ENCODE data around the gene RILPL1.

RILPL1 gene

GRCh38 chr12:123529686-123530085, 3.8 kb downstream of the RILPL1 start:
- no peaks in the 10 kb centered on the region for H3K9me3 ChIP-seq (ENCODE audit: insufficient read depth, low read length)
- DNase-seq (ENCODE audit: low read depth, low spot score): no peak
- TF ChIP-seq YY1 (IDR thresholded peaks at IDR 0.05; ENCODE audit: insufficient read depth, insufficient read length) (no peak), ZNF274 (IDR thresholded peaks at IDR 0.05; ENCODE audit: low read depth, low read length) (no peak), SUZ12 (IDR thresholded peaks at IDR 0.05; ENCODE audit: extremely low read depth, insufficient read depth, insufficient read length) (no peak)
- peaks cover 42% of the 10 kb centered on the region for H3K36me3 ChIP-seq (ENCODE audit: insufficient read depth, insufficient read length, low read length)
- peaks cover 5% of the 10 kb centered on the region for H3K4me1 ChIP-seq (ENCODE audit: insufficient read depth, insufficient read length)
- H3K9ac ChIP-seq (ENCODE audit: insufficient read length, low read depth): no peak overlapping the region
- no peak overlapping the region for H3K4me3 ChIP-seq (ENCODE audit: insufficient read length, low read depth)
- no peaks in the 10 kb centered on the region for H3K27me3 ChIP-seq (ENCODE audit: insufficient read depth, insufficient read length)

GRCh38 chr12:123528858-123529257, 4.7 kb downstream of the RILPL1 start:
- no peaks in the 10 kb centered on the region for H3K27me3 ChIP-seq (ENCODE audit: insufficient read depth, insufficient read length)
- peak overlapping the region; percentile 23 for H3K9ac ChIP-seq (ENCODE audit: insufficient read length, low read depth)
- no peak for TF ChIP-seq SUZ12 (IDR thresholded peaks at IDR 0.05; ENCODE audit: extremely low read depth, insufficient read depth, insufficient read length)
- TF ChIP-seq YY1 (IDR thresholded peaks at IDR 0.05; ENCODE audit: insufficient read depth, insufficient read length): no peak
- no peak for TF ChIP-seq ZNF274 (IDR thresholded peaks at IDR 0.05; ENCODE audit: low read depth, low read length)
- no peak for DNase-seq (ENCODE audit: low read depth, low spot score)
- H3K4me1 ChIP-seq (ENCODE audit: insufficient read depth, insufficient read length): peaks cover 5% of the 10 kb centered on the region
- H3K4me3 ChIP-seq (ENCODE audit: insufficient read length, low read depth): no peak overlapping the region
- H3K9me3 ChIP-seq (ENCODE audit: insufficient read depth, low read length): no peaks in the 10 kb centered on the region
- peaks cover 50% of the 10 kb centered on the region for H3K36me3 ChIP-seq (ENCODE audit: insufficient read depth, insufficient read length, low read length)

- Histone ChIP-seq H3K4me3 (ENCODE audit: insufficient read length, low read depth) (no peak overlapping the region), H3K36me3 (ENCODE audit: insufficient read depth, insufficient read length, low read length) (peaks cover 66% of the 10 kb centered on the region), H3K9me3 (ENCODE audit: insufficient read depth, low read length) (no peaks in the 10 kb centered on the region), H3K9ac (ENCODE audit: insufficient read length, low read depth) (peak overlapping the region; percentile 36), H3K27me3 (ENCODE audit: insufficient read depth, insufficient read length) (no peaks in the 10 kb centered on the region), H3K4me1 (ENCODE audit: insufficient read depth, insufficient read length) (peaks cover under 1% of the 10 kb centered on the region)
- no peak for DNase-seq (ENCODE audit: low read depth, low spot score)
- TF ChIP-seq YY1 (IDR thresholded peaks at IDR 0.05; ENCODE audit: insufficient read depth, insufficient read length): no peak
- no peak for TF ChIP-seq ZNF274 (IDR thresholded peaks at IDR 0.05; ENCODE audit: low read depth, low read length)
- TF ChIP-seq SUZ12 (IDR thresholded peaks at IDR 0.05; ENCODE audit: extremely low read depth, insufficient read depth, insufficient read length): no peak
These were observed 6.9 kb downstream of the RILPL1 start for GRCh38 chr12:123526542-123527080.

- peaks cover 66% of the 10 kb centered on the region for H3K36me3 ChIP-seq (ENCODE audit: insufficient read depth, insufficient read length, low read length)
- TF ChIP-seq ZNF274 (IDR thresholded peaks at IDR 0.05; ENCODE audit: low read depth, low read length) (no peak), SUZ12 (IDR thresholded peaks at IDR 0.05; ENCODE audit: extremely low read depth, insufficient read depth, insufficient read length) (no peak), YY1 (IDR thresholded peaks at IDR 0.05; ENCODE audit: insufficient read depth, insufficient read length) (no peak)
- DNase-seq (ENCODE audit: low read depth, low spot score): no peak
- H3K27me3 ChIP-seq (ENCODE audit: insufficient read depth, insufficient read length): no peaks in the 10 kb centered on the region
- H3K9ac ChIP-seq (ENCODE audit: insufficient read length, low read depth): no peak overlapping the region
- peaks cover 5% of the 10 kb centered on the region for H3K4me1 ChIP-seq (ENCODE audit: insufficient read depth, insufficient read length)
- H3K4me3 ChIP-seq (ENCODE audit: insufficient read length, low read depth): no peak overlapping the region
- H3K9me3 ChIP-seq (ENCODE audit: insufficient read depth, low read length): no peaks in the 10 kb centered on the region
These were observed 9.1 kb downstream of the RILPL1 start for GRCh38 chr12:123524378-123524777.

GRCh38 chr12:123523518-123523917, 10.0 kb downstream of the RILPL1 start:
- Histone ChIP-seq H3K27me3 (ENCODE audit: insufficient read depth, insufficient read length) (no peaks in the 10 kb centered on the region), H3K9me3 (ENCODE audit: insufficient read depth, low read length) (no peaks in the 10 kb centered on the region), H3K4me3 (ENCODE audit: insufficient read length, low read depth) (no peak overlapping the region), H3K9ac (ENCODE audit: insufficient read length, low read depth) (no peak overlapping the region), H3K4me1 (ENCODE audit: insufficient read depth, insufficient read length) (peaks cover 6% of the 10 kb centered on the region), H3K36me3 (ENCODE audit: insufficient read depth, insufficient read length, low read length) (peaks cover 66% of the 10 kb centered on the region)
- no peak for DNase-seq (ENCODE audit: low read depth, low spot score)
- TF ChIP-seq YY1 (IDR thresholded peaks at IDR 0.05; ENCODE audit: insufficient read depth, insufficient read length) (no peak), SUZ12 (IDR thresholded peaks at IDR 0.05; ENCODE audit: extremely low read depth, insufficient read depth, insufficient read length) (no peak), ZNF274 (IDR thresholded peaks at IDR 0.05; ENCODE audit: low read depth, low read length) (no peak)

- TF ChIP-seq YY1 (IDR thresholded peaks at IDR 0.05; ENCODE audit: insufficient read depth, insufficient read length) (no peak), ZNF274 (IDR thresholded peaks at IDR 0.05; ENCODE audit: low read depth, low read length) (no peak), SUZ12 (IDR thresholded peaks at IDR 0.05; ENCODE audit: extremely low read depth, insufficient read depth, insufficient read length) (no peak)
- Histone ChIP-seq H3K9ac (ENCODE audit: insufficient read length, low read depth) (no peak overlapping the region), H3K36me3 (ENCODE audit: insufficient read depth, insufficient read length, low read length) (peaks cover 70% of the 10 kb centered on the region), H3K4me1 (ENCODE audit: insufficient read depth, insufficient read length) (peaks cover 6% of the 10 kb centered on the region), H3K4me3 (ENCODE audit: insufficient read length, low read depth) (no peak overlapping the region), H3K27me3 (ENCODE audit: insufficient read depth, insufficient read length) (no peaks in the 10 kb centered on the region), H3K9me3 (ENCODE audit: insufficient read depth, low read length) (no peaks in the 10 kb centered on the region)
- no peak for DNase-seq (ENCODE audit: low read depth, low spot score)
These were observed 11.4 kb downstream of the RILPL1 start for GRCh38 chr12:123522164-123522563.

GRCh38 chr12:123520567-123521474, 12.7 kb downstream of the RILPL1 start:
- DNase-seq (ENCODE audit: low read depth, low spot score): no peak
- TF ChIP-seq YY1 (IDR thresholded peaks at IDR 0.05; ENCODE audit: insufficient read depth, insufficient read length) (no peak), SUZ12 (IDR thresholded peaks at IDR 0.05; ENCODE audit: extremely low read depth, insufficient read depth, insufficient read length) (no peak), ZNF274 (IDR thresholded peaks at IDR 0.05; ENCODE audit: low read depth, low read length) (no peak)
- Histone ChIP-seq H3K4me1 (ENCODE audit: insufficient read depth, insufficient read length) (peaks cover 11% of the 10 kb centered on the region), H3K9ac (ENCODE audit: insufficient read length, low read depth) (no peak overlapping the region), H3K4me3 (ENCODE audit: insufficient read length, low read depth) (no peak overlapping the region), H3K36me3 (ENCODE audit: insufficient read depth, insufficient read length, low read length) (peaks cover 74% of the 10 kb centered on the region), H3K9me3 (ENCODE audit: insufficient read depth, low read length) (no peaks in the 10 kb centered on the region), H3K27me3 (ENCODE audit: insufficient read depth, insufficient read length) (no peaks in the 10 kb centered on the region)
